Calu3 (cell line): ENCODE results near the gene TTBK1. TPM values are rescaled to one million over a fixed set of nuclear protein-coding genes. Genes with fewer than 3 reads are reported as not detected.

Experiments used
- BruUV-seq: library from RNA; stranded (reverse); fragments of 400-500 nt; replicated peaks from 2 replicates; lab custom pipeline; 2021; lab: Mats Ljungman, UMichigan
- CTCF ChIA-PET: fragments of 300-600 bp; sonication (Branson Sonifier 250); formaldehyde crosslinking; loops from one replicate; lab custom pipeline; 2022; ENCODE audit warnings: antibody characterized with exemption; lab: Charles Lee
- DNase-seq: peaks from one replicate; pipeline ENCODE4 v3.0.0; 2022
- H3K27ac Mint-ChIP-seq: one replicate; pipeline ENCODE4 v1.8.0; 2022; ENCODE audit warnings: mixed read lengths; ENCODE audit not compliant: unreplicated experiment
- H3K27me3 Mint-ChIP-seq: one replicate; pipeline ENCODE4 v1.8.0; 2022; ENCODE audit warnings: mixed read lengths; ENCODE audit not compliant: unreplicated experiment
- H3K36me3 Mint-ChIP-seq: one replicate; pipeline ENCODE4 v1.8.0; 2022; ENCODE audit warnings: mild to moderate bottlenecking, moderate library complexity, mixed read lengths; ENCODE audit not compliant: insufficient read depth, unreplicated experiment
- H3K4me1 Mint-ChIP-seq: one replicate; pipeline ENCODE4 v1.8.0; 2022; ENCODE audit warnings: mild to moderate bottlenecking, low read depth, mixed read lengths; ENCODE audit not compliant: unreplicated experiment
- H3K4me3 Mint-ChIP-seq: one replicate; pipeline ENCODE4 v1.8.0; 2022; ENCODE audit warnings: mild to moderate bottlenecking, low read depth, moderate library complexity, mixed read lengths; ENCODE audit not compliant: unreplicated experiment
- H3K9me3 Mint-ChIP-seq: one replicate; pipeline ENCODE4 v1.8.0; 2022; ENCODE audit warnings: low read depth, mixed read lengths; ENCODE audit not compliant: unreplicated experiment
- CTCF ChIP-seq: fragments of 200-600 bp; IDR thresholded peaks from one replicate; pipeline ENCODE4 v1.8.0; 2022; ENCODE audit warnings: antibody characterized with exemption; ENCODE audit not compliant: unreplicated experiment
- intact Hi-C: fragments of 100-400 bp; cut with micrococcal nuclease; formaldehyde crosslinking; loops from one replicate; pipeline ENCODE4 v1.10.0; 2022; ENCODE audit not compliant: unreplicated experiment
- total RNA-seq: library from RNA; stranded (reverse); gene quantifications from 2 replicates; pipeline ENCODE4 v1.2.3, GENCODE V29; 2022

The TTBK1 gene
- total RNA-seq, 1 experiment from 2014 or later = 0.17 TPM

GRCh38 chr6:43325876-43326275 lies 82.6 kb downstream of the TTBK1 start:
- H3K9me3 Mint-ChIP-seq = no peaks in the 10 kb centered on the region
- H3K27me3 Mint-ChIP-seq = no peaks in the 10 kb centered on the region
- intact Hi-C loops = no loop called here
- CTCF ChIA-PET = no interaction called here
- no peak for DNase-seq
- H3K36me3 Mint-ChIP-seq = peaks cover 12% of the 10 kb centered on the region
- H3K4me1 Mint-ChIP-seq = peaks cover 20% of the 10 kb centered on the region
- no TSS peak for BruUV-seq
- TF ChIP-seq CTCF = no peak
- H3K4me3 Mint-ChIP-seq = no peak overlapping the region
- no peak overlapping the region for H3K27ac Mint-ChIP-seq

- CTCF ChIA-PET = interaction anchor here (0.6 to 1.4 kb wide), 7 partner anchors 8 to 178 kb away, joined by 3 to 10 read pairs (median 3); partner anchors contain the start of gene CRIP3
- H3K27me3 Mint-ChIP-seq = no peaks in the 10 kb centered on the region
- no TSS peak for BruUV-seq
- peak overlapping the region; percentile 27 for H3K4me3 Mint-ChIP-seq
- peak; percentile 71 for DNase-seq
- intact Hi-C loops = no loop called here
- H3K4me1 Mint-ChIP-seq = peaks cover 29% of the 10 kb centered on the region
- peak overlapping the region; percentile 94 for H3K27ac Mint-ChIP-seq
- no peak for TF ChIP-seq CTCF
- H3K36me3 Mint-ChIP-seq = peaks cover 12% of the 10 kb centered on the region
- no peaks in the 10 kb centered on the region for H3K9me3 Mint-ChIP-seq
Observed at GRCh38 chr6:43328528-43328927, 85.2 kb downstream of the TTBK1 start.

- peaks cover 38% of the 10 kb centered on the region for H3K4me1 Mint-ChIP-seq
- TF ChIP-seq CTCF = no peak
- no peaks in the 10 kb centered on the region for H3K9me3 Mint-ChIP-seq
- no peaks in the 10 kb centered on the region for H3K27me3 Mint-ChIP-seq
- H3K4me3 Mint-ChIP-seq = no peak overlapping the region
- BruUV-seq = no TSS peak
- no peak overlapping the region for H3K27ac Mint-ChIP-seq
- CTCF ChIA-PET = interaction anchor here (0.6 to 1.4 kb wide), 2 partner anchors 23 to 60 kb away, joined by 3 read pairs; partner anchors contain the start of gene CRIP3
- peaks cover 12% of the 10 kb centered on the region for H3K36me3 Mint-ChIP-seq
- intact Hi-C loops = loop anchor here (5.0 kb wide), 1 partner anchor 424 kb away; no protein-coding TSS in a partner anchor
- no peak for DNase-seq
Observed at GRCh38 chr6:43331470-43331869, 88.2 kb downstream of the TTBK1 start.

- CTCF ChIA-PET = interaction anchor here (1.4 kb wide), 1 partner anchor 24 kb away, joined by 3 read pairs; the partner anchor contains the start of gene CRIP3
- no peak for TF ChIP-seq CTCF
- Mint-ChIP-seq H3K27ac (no peak overlapping the region), H3K36me3 (peaks cover 12% of the 10 kb centered on the region), H3K27me3 (no peaks in the 10 kb centered on the region), H3K4me3 (no peak overlapping the region), H3K4me1 (peaks cover 38% of the 10 kb centered on the region), H3K9me3 (no peaks in the 10 kb centered on the region)
- intact Hi-C loops = loop anchor here (5.0 kb wide), 1 partner anchor 425 kb away; no protein-coding TSS in a partner anchor
- DNase-seq = no peak
- BruUV-seq = no TSS peak
Observed at GRCh38 chr6:43331891-43332290, 88.6 kb downstream of the TTBK1 start.
